Neural progenitor cell (in vitro differentiated cells): ENCODE data around the gene CUL1.

Experiments
- EZH2 ChIP-seq: fragments of 200-600 bp; sonication (generic); IDR thresholded peaks from 2 replicates; pipeline ENCODE4 v1.6.1; 2017; ENCODE audit warnings: antibody characterized with exemption, mild to moderate bottlenecking, moderate library complexity
- EZH2phosphoT487 ChIP-seq: fragments of 200-600 bp; sonication (generic); IDR thresholded peaks from 2 replicates; pipeline ENCODE4 v1.6.1; 2017; ENCODE audit warnings: antibody characterized with exemption
- TF ChIP-seq, protein P1 (sequence below): fragments of 200-600 bp; sonication (generic); IDR thresholded peaks from 2 replicates; pipeline ENCODE4 v1.5.1; 2017; ENCODE audit warnings: antibody characterized with exemption, mild to moderate bottlenecking

- TF ChIP-seq EZH2phosphoT487 (no peak), EZH2 (no peak)
- TF ChIP-seq, protein P1, sequence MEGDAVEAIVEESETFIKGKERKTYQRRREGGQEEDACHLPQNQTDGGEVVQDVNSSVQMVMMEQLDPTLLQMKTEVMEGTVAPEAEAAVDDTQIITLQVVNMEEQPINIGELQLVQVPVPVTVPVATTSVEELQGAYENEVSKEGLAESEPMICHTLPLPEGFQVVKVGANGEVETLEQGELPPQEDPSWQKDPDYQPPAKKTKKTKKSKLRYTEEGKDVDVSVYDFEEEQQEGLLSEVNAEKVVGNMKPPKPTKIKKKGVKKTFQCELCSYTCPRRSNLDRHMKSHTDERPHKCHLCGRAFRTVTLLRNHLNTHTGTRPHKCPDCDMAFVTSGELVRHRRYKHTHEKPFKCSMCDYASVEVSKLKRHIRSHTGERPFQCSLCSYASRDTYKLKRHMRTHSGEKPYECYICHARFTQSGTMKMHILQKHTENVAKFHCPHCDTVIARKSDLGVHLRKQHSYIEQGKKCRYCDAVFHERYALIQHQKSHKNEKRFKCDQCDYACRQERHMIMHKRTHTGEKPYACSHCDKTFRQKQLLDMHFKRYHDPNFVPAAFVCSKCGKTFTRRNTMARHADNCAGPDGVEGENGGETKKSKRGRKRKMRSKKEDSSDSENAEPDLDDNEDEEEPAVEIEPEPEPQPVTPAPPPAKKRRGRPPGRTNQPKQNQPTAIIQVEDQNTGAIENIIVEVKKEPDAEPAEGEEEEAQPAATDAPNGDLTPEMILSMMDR: no peak
Measured at GRCh38 chr7:148662646-148663045, 36.1 kb upstream of the CUL1 start.
